ENCODE data around the gene POLN.

POLN gene

DNA sequence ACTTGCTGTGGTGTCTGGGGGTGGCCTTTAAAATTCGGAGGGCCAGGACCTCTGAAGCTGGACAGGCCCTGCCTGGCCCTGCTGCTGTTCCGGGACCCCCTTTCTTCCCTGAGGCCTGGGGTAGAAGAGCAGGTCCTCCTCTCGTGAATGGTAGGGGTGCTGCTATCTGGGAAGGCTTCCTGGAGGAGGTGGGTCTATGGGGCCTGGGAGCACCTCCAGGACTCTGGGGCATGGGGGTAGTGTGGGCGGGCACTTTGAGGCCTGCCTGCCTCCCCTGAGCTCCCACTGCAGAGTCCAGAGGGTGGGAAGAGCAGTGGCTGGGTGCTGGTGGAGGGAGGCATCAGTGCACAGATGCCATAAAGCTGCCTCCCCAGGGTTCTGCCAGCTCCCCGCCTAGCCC is 24.9 kb upstream of the POLN start:
- Histone ChIP-seq H2AFZ (ENCODE audit: low read length) (no peak overlapping the region), H3F3A (ENCODE audit: low read depth) (no peaks in the 10 kb centered on the region), H3K9me3 (ENCODE audit: insufficient read depth, low read depth, low read length) (no peaks in the 10 kb centered on the region), H3K79me2 (ENCODE audit: insufficient read depth, low read length) (0 out of 2 replicates have a peak, but pooled peaks cover 3% of the 10 kb centered on the region), H3K9me2 (replicated peaks; ENCODE audit: low read depth, low read length) (no peaks in the 10 kb centered on the region), H3K4me1 (ENCODE audit: insufficient read depth, low read length, poor library complexity, severe bottlenecking) (peaks cover 11% of the 10 kb centered on the region), H3K4me2 (ENCODE audit: low read depth, low read length, poor library complexity, severe bottlenecking) (no peak overlapping the region), H4K20me1 (ENCODE audit: insufficient read depth, low read length, poor library complexity, severe bottlenecking) (no peaks in the 10 kb centered on the region), H3K4me3 (ENCODE audit: low read length, poor library complexity, severe bottlenecking) (no peak overlapping the region), H3K36me3 (ENCODE audit: insufficient read depth, low read length) (no peaks in the 10 kb centered on the region), H3K9ac (ENCODE audit: low read depth, low read length, poor library complexity, severe bottlenecking) (no peak overlapping the region), H3K27me3 (ENCODE audit: insufficient read depth, low read length, poor library complexity, severe bottlenecking) (no peaks in the 10 kb centered on the region)
- TF ChIP-seq, protein P1, sequence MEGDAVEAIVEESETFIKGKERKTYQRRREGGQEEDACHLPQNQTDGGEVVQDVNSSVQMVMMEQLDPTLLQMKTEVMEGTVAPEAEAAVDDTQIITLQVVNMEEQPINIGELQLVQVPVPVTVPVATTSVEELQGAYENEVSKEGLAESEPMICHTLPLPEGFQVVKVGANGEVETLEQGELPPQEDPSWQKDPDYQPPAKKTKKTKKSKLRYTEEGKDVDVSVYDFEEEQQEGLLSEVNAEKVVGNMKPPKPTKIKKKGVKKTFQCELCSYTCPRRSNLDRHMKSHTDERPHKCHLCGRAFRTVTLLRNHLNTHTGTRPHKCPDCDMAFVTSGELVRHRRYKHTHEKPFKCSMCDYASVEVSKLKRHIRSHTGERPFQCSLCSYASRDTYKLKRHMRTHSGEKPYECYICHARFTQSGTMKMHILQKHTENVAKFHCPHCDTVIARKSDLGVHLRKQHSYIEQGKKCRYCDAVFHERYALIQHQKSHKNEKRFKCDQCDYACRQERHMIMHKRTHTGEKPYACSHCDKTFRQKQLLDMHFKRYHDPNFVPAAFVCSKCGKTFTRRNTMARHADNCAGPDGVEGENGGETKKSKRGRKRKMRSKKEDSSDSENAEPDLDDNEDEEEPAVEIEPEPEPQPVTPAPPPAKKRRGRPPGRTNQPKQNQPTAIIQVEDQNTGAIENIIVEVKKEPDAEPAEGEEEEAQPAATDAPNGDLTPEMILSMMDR (conservative IDR thresholded peaks at IDR 0.05; ENCODE audit: low read length), result no peak
- TF ChIP-seq EZH2phosphoT487 (IDR thresholded peaks at IDR 0.05; ENCODE audit: borderline replicate concordance), result no peak

DNA sequence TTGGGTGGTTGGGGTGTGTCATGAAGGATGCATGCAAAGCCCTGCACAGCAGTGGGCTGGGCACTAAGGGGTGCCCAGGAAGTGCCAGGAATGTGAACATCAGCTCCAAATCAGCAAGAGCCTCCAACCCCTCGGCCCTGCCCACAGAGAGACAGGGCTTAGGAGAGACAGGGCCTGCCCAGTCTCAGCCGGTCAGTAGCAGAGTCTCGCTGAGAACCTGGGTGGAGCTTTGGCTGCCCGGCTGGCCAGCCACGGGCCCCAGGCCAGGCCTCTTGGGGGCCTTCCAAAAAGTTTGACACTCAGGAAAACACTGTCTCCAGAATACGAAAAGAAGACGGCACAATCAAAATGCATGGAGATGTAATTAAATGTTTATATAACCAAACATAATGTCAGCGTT is 24.3 kb upstream of the POLN start:
- H2AFZ ChIP-seq (ENCODE audit: low read length), result no peak overlapping the region
- H3K79me2 ChIP-seq (ENCODE audit: insufficient read depth, low read length), result peaks cover 5% of the 10 kb centered on the region
- no peak overlapping the region for H3K4me2 ChIP-seq (ENCODE audit: low read depth, low read length, poor library complexity, severe bottlenecking)
- no peaks in the 10 kb centered on the region for H3F3A ChIP-seq (ENCODE audit: low read depth)
- H3K36me3 ChIP-seq (ENCODE audit: insufficient read depth, low read length), result no peaks in the 10 kb centered on the region
- no peaks in the 10 kb centered on the region for H3K9me2 ChIP-seq (replicated peaks; ENCODE audit: low read depth, low read length)
- H4K20me1 ChIP-seq (ENCODE audit: insufficient read depth, low read length, poor library complexity, severe bottlenecking), result peaks cover 1% of the 10 kb centered on the region
- no peak overlapping the region for H3K9ac ChIP-seq (ENCODE audit: low read depth, low read length, poor library complexity, severe bottlenecking)
- no peaks in the 10 kb centered on the region for H3K27me3 ChIP-seq (ENCODE audit: insufficient read depth, low read length, poor library complexity, severe bottlenecking)
- H3K9me3 ChIP-seq (ENCODE audit: insufficient read depth, low read depth, low read length), result no peaks in the 10 kb centered on the region
- TF ChIP-seq EZH2phosphoT487 (IDR thresholded peaks at IDR 0.05; ENCODE audit: borderline replicate concordance), result no peak
- H3K4me1 ChIP-seq (ENCODE audit: insufficient read depth, low read length, poor library complexity, severe bottlenecking), result peaks cover 11% of the 10 kb centered on the region
- no peak overlapping the region for H3K4me3 ChIP-seq (ENCODE audit: low read length, poor library complexity, severe bottlenecking)

DNA sequence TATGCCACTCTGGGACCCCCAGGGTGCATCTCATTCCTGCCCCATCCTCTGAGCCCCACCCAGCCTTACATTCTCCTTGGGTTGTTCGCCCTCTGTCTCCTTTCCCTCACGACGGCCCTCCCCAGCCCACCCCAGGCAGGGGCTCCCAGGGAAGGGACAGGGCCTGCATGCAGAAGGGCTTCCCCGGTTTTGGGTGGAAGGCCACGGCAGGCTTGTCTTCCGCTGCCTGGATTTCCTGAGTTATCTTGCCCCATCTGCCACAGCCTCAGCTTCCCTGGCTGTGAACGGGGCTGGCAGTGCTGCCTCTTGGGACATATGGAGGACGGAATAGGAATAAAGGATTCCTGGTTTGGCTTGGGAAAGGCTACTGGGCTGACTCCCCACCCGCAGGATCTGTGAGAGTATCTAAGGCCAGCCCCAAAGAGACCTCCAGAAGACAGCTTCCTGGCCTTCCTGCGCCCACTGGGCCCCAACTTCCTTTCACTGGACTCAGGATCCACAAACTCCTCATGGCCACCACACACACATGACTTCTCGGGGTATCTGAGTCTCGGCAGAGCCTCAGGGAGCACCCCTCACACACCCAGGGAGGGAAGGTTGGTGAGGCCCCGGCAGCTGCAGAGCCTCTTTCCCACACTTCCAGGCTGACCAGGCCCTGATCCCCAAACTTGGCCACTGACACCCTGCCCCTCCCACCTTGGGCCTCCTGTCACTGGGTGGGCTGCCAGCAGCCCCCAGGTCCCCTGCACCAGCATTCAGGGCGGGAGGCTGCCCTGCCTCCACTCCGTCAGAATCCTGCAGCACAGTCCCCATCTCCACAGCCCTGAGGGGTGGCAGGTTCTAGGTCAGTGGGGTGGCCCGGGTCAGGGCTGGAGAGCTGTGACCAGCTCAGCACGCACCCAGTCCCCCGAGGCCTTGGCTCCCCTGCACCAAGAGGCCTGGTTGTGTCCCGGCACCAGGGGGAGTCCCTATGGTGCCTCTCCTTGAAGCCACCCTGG is 23.5 kb upstream of the POLN start:
- no peak overlapping the region for H3K4me3 ChIP-seq (ENCODE audit: low read length, poor library complexity, severe bottlenecking)
- H3F3A ChIP-seq (ENCODE audit: low read depth), result no peaks in the 10 kb centered on the region
- H4K20me1 ChIP-seq (ENCODE audit: insufficient read depth, low read length, poor library complexity, severe bottlenecking), result peaks cover 9% of the 10 kb centered on the region
- no peaks in the 10 kb centered on the region for H3K9me2 ChIP-seq (replicated peaks; ENCODE audit: low read depth, low read length)
- no peak for TF ChIP-seq EZH2phosphoT487 (IDR thresholded peaks at IDR 0.05; ENCODE audit: borderline replicate concordance)
- TF ChIP-seq, protein P1 (conservative IDR thresholded peaks at IDR 0.05; ENCODE audit: low read length), result no peak
- H3K27me3 ChIP-seq (ENCODE audit: insufficient read depth, low read length, poor library complexity, severe bottlenecking), result no peaks in the 10 kb centered on the region
- H3K36me3 ChIP-seq (ENCODE audit: insufficient read depth, low read length), result no peaks in the 10 kb centered on the region
- no peak overlapping the region for H3K9ac ChIP-seq (ENCODE audit: low read depth, low read length, poor library complexity, severe bottlenecking)
- peaks cover 15% of the 10 kb centered on the region for H3K4me1 ChIP-seq (ENCODE audit: insufficient read depth, low read length, poor library complexity, severe bottlenecking)
- no peaks in the 10 kb centered on the region for H3K9me3 ChIP-seq (ENCODE audit: insufficient read depth, low read depth, low read length)
- H2AFZ ChIP-seq (ENCODE audit: low read length), result no peak overlapping the region
- peaks cover 13% of the 10 kb centered on the region for H3K79me2 ChIP-seq (ENCODE audit: insufficient read depth, low read length)
- H3K4me2 ChIP-seq (ENCODE audit: low read depth, low read length, poor library complexity, severe bottlenecking), result no peak overlapping the region

Data from Loucy (cell line).